Activated CD4-positive, CD25-positive, alpha-beta regulatory T cell treated with anti-CD3 and anti-CD28 coated beads, Interleukin-2, amount 50 U/mL, for 16 hours (primary cell): ENCODE results near the gene IFITM2.

Experiments used
- DNase-seq: peaks from one replicate; pipeline ENCODE4 v3.0.0-alpha.2; 2020; ENCODE audit warnings: low read depth, low spot score

The IFITM2 gene

DNA sequence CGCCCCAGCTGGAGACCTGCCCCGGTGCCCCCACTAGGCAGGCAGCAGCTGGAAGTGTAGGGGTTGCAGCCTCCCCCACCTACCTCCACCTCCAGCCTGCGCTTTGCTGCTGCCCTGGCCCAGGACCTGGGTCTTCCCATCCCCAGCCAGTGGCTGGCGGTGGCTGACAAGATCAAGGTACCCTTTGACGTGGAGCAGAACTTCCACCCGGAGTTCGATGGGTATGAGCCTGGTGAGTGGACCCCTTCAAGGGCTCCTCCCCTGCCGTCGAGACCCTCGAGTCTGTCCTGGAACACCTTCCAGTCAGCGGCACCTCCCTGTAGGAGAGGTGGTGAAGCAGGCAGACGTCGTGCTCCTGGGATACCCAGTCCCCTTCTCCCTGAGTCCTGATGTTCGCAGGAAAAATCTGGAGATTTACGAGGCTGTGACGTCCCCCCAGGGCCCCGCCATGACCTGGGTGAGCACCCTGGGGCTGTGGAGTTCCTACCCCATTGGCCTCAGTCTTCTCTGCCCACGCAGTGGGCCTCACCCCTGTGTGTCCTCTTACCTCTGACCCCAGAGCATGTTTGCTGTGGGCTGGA is 14.3 kb upstream of the IFITM2 start:
- no peak for DNase-seq

GRCh38 chr11:293852-294661 is 13.6 kb upstream of the IFITM2 start:
- no peak for DNase-seq

- DNase-seq, result no peak
Measured at GRCh38 chr11:294780-295179, 12.8 kb upstream of the IFITM2 start.

- no peak for DNase-seq
Measured at GRCh38 chr11:295351-296170, 12.1 kb upstream of the IFITM2 start.

DNA sequence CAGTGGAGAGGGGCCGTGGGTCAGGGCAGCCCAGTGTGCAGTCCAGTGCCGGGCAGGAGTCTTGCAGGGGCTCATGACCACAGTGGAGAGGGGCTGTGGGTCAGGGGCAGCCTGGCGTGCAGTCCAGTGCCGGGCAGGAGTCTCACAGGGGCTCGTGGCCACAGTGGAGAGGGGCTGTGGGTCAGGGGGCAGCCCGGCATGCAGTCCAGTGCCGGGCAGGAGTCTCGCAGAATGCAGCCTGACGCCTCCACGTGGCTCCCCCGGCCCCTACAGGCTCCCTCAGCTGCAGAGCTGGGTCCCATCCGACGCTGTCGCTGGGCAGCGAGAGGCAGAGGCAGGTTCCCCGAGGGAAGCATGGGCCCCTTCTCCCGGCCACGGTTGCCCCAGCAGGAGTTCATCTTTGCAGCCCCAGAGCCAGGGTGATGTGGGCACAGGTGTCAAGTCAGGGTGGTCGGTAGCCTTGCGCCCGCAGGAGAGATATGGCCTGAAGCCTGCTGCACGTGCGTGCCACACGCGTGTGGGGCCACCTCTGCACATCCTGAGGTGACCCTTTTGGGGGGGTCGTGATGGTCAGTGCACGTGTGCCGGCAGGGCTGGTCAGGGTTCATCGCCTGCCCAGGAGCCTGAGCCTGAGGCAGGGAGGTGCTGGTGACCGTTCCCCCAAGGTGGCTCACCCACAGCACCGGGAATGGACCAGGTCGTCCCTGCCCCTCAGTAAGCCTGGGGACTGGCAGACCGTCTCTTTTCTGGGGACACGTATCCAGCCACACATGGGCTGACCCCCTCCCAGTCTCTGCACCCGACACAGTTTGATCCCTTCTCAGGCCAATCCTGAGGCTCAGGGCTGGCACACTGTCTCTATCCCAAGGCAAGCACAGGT is 11.2 kb upstream of the IFITM2 start:
- no peak for DNase-seq

DNA sequence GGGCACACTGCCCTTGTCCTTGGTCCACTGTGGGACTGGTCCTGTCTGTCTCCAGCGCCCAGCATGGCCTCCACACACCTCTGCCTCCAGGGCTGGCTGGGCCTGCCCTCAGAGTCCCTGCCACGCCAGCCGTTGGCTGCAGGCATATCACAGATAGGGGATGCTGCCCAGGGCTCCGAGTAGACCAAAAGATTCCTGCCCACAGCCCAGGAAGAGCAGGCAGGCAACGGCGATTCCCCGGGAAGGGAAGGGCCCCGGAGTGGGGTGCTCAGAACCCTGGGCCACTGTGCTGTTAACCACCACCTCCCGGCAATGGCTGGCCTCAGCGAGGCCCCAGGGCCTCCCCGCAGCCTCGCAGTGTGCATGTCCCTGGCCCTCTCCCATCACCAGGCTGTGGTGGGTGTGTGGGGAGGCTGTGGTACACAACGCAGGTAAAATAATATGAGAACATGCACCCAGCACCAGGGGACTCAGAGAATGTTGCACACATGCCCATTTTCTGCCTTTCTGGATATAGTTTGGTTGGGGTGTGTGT is 10.5 kb upstream of the IFITM2 start:
- DNase-seq, result no peak

DNA sequence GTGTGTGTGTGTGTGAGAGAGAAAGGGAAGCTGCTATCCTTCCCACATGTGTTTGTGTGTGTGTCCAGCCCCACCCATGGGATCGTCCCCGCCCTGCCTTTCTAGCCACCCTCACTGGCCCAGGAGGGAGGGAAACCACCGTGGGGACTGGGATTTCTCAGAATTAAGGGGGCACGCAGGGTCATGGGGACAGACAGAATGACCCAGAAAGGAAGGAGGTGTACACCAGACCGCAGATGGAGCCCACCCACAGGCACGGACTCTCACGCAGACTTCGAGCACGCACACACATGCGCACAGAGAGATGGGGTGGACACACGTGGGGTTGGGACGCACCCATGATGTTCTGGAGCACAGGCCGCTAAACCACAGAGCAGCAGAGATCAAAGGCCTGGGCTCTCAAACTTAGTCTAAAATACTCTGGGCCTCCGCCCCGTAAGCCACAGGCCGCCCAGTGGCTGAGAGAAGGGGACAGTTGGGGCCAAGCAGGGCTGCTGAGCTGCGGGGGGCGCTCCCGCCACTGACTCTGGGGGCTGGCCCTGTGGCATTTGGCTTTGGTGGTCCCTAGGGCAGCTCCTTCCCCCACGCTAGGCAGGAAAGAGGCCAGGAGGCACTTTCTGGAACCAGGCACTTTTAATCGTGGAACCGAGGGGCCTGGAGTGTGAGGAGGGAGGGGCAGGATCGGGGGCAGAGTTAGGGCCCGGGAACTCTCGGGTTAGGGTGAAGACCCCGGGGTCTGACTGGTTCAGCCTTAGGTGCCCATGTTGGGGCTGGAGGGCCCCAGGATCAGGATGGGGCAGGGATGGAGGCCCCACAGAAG is 9.8 kb upstream of the IFITM2 start:
- DNase-seq, result no peak

- DNase-seq, result no peak
Measured at GRCh38 chr11:298406-299065, 9.1 kb upstream of the IFITM2 start.

GRCh38 chr11:299081-299891 is 8.3 kb upstream of the IFITM2 start, which contains the start of gene IFITM5:
Gene IFITM5, minus strand, starts transcription at chr11:299526. Its CDS starts 36 bp downstream, at chr11:299490.
- DNase-seq, result no peak

- DNase-seq, result no peak
Measured at GRCh38 chr11:299951-300735, 7.5 kb upstream of the IFITM2 start.

DNA sequence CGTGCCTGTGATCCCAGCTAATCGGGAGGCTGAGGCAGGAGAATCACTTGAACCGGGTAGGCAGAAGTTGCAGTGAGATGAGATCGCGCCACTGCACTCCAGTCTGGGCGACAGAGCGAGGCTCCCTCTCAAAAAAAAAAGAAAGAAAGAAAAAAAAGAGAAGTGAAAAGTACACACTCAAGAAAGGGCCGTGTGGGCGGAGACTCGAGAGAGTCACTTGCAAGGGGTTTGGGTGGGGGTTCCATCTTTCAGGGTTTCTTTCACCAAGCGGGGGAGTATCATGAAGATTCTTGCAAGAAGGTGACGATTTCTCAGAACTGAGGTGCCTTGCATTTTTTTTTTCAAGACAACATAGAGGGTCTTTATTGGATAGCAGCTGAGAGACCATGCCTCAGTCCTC is 4.3 kb upstream of the IFITM2 start:
- DNase-seq, result no peak

DNA sequence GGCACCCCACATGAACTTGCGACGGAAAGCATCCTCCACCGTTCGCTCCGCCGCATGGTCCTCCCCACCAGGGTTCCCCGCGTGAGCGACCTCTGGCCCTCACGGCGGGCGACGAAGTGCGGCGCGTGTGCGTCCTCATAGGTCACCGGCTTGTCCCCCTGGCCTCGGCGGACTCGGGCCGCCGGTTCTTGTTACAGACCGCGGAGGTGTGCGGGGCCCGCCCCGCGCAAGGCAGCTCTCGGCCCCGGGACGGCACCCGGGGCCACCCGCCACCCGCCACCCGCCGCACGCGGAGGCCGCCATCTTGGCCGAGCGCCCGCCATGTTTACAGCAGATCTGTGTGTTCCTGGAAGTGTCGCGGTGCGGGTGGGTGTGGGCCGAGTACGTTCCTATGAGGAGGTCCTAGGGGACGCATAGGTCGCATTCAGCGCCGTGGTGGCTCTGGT is 3.5 kb upstream of the IFITM2 start:
- DNase-seq, result no peak

GRCh38 chr11:304915-305843 is 2.4 kb upstream of the IFITM2 start:
- DNase-seq, result no peak

GRCh38 chr11:305844-306211 is 1.8 kb upstream of the IFITM2 start:
- no peak for DNase-seq

GRCh38 chr11:306645-307371 is 808 bp upstream of the IFITM2 start:
- no peak for DNase-seq
